ENCODE data around the gene RUNX1.

The RUNX1 gene

DNA sequence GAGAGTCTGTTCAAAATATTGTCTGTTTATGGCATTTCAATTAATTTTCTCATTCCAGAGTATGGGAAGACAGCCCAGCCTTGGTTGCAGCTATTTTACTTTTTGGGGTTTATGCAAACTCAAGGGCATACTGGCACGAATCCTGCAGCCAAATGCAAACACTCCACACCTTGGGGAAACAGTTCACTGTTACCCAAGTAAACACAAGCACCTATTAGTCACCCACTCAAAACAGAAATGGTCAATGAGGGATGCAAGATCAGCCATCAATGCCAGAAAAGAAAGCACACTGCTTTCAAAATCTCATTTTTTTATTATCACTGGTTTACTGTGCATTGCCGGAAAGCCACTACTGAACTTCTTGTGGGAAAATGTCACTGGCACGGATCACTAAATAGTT, 170.6 kb downstream of the RUNX1 start:
- no peak overlapping the region for H3K4me3 ChIP-seq (ENCODE audit: low read depth, low read length)
- no peak for DNase-seq (ENCODE audit: low read depth)

DNA sequence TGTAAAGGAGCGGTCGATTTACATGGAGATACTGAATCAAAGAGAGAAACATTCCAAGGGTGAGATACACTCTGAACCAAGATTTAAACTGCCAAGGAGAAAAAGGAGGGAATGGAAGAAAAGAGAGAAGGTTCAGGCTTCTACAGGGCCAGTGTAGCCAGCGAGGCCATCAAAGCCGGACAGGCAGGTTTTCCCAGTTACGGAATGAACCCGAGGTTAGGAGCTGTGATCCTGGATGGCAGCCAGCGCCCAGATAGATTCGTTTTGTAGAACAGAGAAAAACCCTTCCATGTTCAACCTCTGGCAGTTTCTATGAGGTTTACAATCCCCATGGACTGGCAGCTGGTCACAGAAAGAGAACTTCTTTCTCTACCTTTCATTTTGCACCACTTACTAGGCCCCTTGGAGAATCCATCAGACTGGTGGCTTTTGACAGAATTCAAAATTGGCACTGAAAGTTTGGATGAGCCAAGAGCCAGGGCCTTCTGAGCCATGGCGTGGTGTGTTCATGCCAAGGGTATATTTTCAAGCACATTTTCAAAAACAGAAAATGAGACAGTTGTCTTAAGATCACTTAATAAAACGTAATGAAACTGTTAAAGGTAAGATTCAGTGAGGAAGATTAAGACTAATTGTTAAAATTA, 171.5 kb downstream of the RUNX1 start:
- H3K4me3 ChIP-seq (ENCODE audit: low read depth, low read length) = no peak overlapping the region
- no peak for DNase-seq (ENCODE audit: low read depth)

DNA sequence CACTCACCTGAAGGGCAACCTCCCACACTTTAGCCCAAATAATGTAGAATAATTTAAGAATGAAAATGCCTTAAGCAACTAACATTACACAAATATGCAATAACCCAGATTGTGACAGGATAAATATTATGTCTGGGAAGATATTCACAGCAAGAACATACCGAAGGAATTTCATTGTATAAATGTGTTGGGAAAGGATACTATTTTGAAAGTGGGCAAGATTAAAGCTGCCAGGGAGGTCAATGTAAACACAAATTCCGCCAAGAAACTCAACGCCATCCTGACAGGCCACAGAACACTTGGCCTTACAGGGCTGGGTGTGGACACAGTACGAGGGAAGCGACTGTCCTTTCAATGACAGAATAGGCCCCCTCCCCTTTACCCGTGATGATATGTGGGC, 173.3 kb downstream of the RUNX1 start:
- no peak overlapping the region for H3K4me3 ChIP-seq (ENCODE audit: low read depth, low read length)
- no peak for DNase-seq (ENCODE audit: low read depth)

DNA sequence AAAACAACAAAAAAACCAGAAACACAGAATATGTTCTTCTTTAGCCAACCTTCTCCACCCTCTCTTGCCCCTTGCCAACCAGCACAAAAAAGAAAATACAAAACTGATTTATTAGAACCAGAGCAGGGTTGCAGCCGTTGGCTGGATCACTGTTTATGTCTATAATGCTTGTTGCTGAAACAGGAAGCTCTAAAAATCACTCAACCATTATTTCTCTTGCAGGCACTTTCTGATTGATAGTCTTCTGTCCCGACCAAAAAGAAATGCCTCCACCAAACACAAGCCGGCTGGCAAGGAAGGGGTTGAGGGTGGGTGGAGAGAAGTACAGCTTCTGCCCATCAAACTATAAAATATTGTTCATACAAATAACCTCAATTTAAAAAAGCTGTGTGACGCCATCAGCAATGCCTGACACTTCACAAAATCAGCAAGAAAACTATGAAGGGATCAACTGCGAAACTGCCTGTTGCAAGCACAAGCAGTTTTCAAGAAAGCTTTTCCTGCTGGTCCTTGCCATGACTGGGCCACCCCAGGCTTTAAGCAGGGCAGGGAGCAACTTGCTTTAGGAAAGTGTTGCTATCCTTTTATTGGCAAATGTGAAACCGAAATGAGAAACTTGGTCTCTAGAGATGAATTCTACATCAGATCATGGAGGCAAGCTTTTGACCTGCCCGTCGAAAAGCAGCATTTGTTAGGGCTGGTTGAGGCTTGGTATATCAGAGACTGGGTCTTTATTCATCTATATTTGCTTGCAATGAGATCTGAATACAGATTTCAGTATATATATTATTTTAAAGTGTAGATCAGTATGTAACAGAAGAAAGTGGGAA, 174.2 kb downstream of the RUNX1 start:
- no peak overlapping the region for H3K4me3 ChIP-seq (ENCODE audit: low read depth, low read length)
- no peak for DNase-seq (ENCODE audit: low read depth)

DNA sequence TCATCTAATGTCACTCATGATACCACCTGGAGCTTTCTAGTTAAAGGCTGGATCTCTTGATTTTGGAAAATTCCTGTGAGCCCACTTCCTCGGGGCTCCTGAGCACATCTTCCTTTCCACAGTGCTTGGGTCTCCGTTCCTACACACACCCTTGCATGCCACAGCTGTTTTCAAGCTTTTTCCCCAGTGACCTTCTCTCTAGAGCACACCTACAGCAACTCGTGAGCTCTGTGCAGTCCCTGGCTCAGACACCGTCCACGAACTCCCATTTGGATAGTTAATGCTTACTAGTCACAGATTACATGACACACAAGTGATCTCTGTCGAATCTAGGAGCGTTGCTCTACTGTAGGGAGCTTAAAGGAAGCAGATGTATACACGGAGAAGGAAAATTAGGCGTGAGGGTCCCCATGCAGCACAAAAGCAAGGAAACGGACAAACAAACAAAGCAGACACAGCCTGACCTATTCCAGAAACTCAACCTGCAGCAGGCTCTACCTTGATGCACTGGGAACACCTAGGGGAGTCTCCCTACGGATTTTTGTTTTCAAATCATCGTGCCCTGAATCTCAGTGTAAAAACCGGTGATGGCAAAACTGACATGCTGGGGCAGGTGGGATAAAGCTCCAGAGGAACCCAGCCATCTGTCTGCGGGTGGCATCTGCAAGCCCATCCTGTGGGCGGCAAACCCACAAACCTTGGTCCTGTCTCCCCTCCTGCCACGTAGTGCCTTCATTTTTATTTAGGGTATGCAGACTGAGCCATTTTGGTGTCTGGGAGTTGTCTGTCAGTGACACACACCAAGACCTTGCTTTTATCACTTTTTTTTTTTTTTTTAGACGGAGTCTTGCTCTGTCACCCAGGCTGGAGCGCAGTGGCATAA, 177.8 kb downstream of the RUNX1 start:
- DNase-seq (ENCODE audit: low read depth) = no peak
- H3K4me3 ChIP-seq (ENCODE audit: low read depth, low read length) = no peak overlapping the region

DNA sequence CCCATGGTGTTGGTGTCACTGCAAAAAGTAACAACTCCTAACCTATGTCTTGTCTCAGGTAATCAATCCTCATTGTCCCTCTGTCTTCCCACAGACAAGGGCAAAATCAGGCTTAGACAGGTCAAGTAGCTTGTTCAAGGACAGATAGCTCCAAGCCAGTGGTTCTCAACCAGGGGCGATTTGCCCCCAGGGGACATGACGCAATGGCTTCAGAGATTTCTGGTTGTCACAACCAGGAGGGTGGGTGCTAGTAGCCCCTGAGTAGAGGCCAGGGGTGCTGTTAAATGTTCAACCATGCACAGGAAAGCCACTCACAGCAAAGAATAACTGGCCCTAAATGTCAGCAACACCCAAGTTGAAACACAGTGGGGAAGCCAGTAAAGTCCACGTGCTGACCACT, 178.9 kb downstream of the RUNX1 start:
- no peak for DNase-seq (ENCODE audit: low read depth)
- H3K4me3 ChIP-seq (ENCODE audit: low read depth, low read length) = no peak overlapping the region

DNA sequence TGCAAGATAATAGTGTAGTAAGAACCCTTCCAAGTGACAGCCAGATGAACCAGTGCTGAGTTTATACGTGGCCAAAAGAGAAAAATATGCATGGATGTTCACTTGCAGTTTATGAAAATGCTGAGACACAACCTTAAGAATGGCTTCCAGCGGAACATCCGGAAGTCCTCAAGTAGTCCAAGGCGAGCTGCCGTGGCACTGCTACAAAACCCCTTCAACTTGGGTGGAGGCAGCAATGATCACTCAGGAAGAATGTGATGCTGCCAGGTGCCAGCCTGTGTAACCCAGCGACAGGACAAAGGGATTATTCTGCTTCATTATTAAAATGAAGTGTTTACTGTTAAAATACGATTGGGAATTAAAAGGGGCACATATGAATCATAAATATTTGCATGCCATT, 179.6 kb downstream of the RUNX1 start:
- H3K4me3 ChIP-seq (ENCODE audit: low read depth, low read length) = no peak overlapping the region
- DNase-seq (ENCODE audit: low read depth) = no peak

DNA sequence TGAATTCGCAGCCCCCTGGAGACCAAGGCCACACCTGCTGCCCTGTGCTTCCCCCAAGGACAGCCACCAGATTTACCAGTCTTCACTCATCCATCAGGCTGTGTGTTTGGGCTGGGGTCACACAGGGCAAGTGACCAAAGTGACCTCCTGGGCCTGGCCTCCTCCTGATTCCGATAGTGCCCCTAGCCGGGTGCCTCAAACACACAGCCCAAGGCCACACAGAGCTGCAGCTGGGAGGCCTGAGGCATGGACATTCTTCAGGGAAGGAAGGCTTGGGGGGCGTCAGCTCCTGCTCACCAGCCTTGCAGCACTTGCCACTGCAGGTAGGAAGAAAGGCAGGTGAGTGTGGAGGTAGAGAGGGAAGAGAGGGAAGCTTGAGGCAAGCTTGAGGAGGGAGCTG, 181.3 kb downstream of the RUNX1 start:
- no peak for DNase-seq (ENCODE audit: low read depth)

DNA sequence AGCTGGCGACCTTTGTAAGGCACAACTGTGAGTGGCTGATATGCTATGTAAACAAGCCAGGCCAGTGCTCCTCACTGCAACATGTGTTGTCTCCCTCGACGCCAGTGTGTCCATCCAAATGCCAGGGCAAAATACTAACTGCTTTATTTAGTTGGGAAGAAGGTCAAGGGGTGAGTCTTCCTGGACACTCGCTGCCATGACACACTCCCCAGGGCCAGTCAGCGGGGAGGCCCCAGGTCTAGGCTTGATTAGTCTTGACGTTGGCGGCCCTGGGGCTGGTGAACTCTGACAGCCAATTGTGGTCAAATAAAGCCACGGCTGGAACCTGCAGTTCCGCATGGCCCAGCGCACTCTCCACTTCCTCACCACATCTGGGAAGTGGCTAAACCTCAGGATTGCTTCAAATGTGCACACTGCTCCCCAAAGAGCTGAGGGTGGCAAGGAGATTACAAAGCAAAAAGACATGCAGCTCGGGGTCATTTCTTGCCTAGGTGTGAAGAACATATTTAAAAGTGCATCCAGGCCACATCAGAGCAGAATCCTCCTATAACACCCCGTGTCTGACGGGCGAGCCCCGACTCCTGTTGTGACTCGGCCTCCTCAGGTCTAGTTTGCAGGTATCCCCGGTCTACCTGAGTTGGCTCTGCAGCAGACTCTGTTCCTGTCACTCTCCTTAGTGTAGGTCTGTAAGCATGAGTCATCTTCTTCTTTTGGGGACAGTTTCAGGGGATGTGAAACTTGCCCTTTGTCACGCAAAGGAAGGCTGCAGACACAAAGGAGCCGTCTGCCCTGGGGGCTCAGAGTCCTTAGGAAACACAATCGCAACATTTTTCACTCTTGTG, 183.5 kb downstream of the RUNX1 start:
- no peak for DNase-seq (ENCODE audit: low read depth)
- H3K4me3 ChIP-seq (ENCODE audit: low read depth, low read length) = no peak overlapping the region

More for the DNA sequence above, 181.3 kb downstream of the RUNX1 start:
- no peak overlapping the region for H3K4me3 ChIP-seq (ENCODE audit: low read depth, low read length)

DNA sequence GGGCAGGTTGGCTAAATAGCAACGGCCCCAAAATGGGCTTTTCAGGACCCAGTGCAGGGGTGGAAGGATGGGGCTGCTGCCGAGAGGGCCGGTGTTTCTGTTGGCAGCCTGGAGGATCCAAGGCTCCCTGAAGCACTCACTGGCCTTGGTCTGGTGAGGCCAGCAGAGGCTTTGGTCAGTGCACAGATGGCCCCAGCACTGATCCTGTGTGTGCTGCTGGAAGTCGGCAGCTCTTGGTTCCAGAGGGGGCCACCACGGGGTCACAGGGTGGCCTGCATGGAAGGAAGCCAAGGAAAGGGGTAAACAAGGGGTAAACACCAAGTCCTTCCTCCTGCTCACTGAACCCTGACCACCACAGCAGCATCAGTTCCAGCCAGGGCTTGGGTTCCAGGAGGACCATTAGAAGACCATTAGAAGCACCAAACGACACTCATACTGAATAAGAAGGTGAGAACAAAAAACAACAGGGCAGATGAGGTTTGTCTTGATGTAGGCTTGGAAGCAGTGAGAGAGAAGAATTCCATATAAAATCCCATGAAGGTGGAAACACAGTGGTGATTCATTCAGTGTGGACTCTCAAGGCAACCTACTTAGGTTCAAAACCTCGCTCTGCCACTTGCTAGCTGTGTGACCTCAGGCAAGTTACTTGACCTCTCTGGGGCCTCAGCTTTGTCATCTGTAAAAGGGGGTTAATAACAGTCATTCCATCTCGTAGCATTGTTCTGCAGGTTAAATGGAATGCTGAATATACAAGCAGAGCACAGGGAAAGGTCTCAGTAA, 184.5 kb downstream of the RUNX1 start:
- no peak for DNase-seq (ENCODE audit: low read depth)
- no peak overlapping the region for H3K4me3 ChIP-seq (ENCODE audit: low read depth, low read length)

DNA sequence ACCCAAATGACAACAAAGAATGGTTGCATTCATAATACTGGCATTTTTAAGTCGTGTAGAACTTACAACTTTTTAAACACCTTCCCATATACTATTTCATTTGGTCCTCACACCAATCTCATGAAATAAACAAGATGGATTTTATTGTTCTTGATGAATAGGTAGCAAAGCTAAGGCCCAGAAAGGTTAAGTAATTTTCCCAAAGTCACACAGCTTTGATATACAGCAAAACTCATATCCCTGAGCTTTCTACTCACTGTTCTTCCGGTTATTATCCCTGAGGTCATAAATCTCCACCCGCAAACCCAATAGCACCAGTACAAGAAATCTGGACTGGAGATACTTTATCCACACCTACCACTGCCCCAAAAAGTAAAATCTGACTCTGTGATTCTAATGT, 186.2 kb downstream of the RUNX1 start:
- H3K4me3 ChIP-seq (ENCODE audit: low read depth, low read length) = no peak overlapping the region
- DNase-seq (ENCODE audit: low read depth) = no peak

DNA sequence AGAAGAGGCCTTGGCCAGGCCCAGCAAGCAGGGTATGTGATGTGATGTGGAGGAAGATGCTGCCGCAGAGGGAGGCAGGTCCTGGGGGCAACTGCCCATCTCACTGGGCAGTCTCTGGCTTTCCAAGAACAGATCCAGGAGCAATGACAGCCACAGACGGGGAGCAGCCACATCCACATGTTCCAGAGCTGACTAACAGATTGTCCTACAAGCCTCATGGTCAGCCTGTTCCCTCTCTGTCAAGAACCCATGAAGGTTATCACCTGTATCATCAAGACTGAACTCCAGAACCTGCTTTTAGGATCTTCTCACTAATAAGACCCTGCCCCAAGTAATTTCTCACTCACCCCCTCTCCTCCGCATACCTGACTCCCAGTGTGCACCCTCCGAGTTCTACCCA, 187.8 kb downstream of the RUNX1 start:
- no peak for DNase-seq (ENCODE audit: low read depth)
- no peak overlapping the region for H3K4me3 ChIP-seq (ENCODE audit: low read depth, low read length)

DNA sequence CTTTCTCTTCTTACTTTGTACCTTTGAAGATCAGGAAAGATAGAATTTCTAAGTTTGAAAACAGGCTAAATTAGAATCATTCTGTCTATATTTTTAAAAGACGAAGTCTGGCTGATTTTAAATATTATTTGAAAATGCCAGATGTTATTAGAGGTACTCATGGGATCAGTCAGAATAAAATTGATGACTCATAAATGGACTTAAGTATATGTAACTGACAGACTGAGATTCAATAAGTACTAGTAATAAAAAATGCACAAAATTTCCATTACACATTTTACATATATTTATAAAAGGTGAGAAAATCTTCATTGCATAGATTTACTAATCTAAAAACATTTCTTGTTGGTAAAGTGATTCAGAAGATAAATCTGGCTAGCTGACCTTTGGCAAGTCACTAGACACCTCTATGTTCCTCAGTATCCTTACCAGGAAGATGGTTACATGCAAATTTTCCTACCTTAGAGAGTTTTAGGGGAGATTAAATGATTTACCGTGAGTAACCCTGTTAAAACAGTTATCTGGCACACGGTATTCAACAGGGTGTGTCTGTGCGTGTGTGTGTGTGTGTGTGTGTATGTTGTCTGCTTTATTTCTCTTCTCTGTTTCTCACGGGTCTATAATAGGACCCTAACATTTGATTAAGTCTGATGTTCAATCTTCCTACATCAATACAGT, 189.0 kb downstream of the RUNX1 start:
- H3K4me3 ChIP-seq (ENCODE audit: low read depth, low read length) = no peak overlapping the region
- DNase-seq (ENCODE audit: low read depth) = no peak

DNA sequence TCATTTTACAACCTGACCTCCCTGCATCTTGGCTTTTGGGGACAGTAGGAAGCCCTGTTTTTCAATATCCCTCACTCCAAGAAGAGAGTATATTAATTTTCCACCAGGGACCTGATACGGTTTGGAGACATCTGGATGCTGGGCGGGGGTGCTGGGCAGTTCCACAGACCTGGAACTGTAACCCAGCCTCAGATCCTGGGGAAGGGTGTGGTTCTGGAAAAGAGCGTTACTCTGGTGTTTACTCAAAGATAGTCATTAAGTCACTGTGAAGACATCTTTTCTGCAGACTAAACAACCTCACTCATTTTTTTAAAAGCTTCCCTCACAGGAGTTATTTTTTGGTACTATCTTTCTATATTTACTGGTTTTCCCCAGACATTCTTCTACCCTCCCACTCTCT, 190.5 kb downstream of the RUNX1 start:
- H3K4me3 ChIP-seq (ENCODE audit: low read depth, low read length) = no peak overlapping the region
- DNase-seq (ENCODE audit: low read depth) = no peak

DNA sequence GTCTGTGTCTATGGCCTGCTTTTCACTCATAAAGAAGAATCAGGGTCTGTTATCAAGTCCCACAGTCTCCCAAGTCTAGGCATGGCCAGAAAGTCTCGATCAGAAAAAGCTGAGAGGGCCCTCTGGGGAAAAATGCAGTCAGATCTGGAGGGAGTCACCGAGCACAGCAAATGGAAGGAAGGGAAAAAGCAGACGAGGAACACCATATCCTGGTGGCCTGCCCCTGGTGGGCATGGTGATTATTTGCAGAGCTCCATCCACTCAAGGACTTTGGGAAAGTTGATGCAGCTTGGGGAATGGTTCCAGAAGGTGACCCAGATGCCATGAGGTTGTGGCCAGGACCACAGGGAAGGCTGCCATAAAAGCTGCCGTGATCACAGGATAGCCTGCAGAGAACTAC, 191.2 kb downstream of the RUNX1 start:
- DNase-seq (ENCODE audit: low read depth) = no peak
- H3K4me3 ChIP-seq (ENCODE audit: low read depth, low read length) = no peak overlapping the region

DNA sequence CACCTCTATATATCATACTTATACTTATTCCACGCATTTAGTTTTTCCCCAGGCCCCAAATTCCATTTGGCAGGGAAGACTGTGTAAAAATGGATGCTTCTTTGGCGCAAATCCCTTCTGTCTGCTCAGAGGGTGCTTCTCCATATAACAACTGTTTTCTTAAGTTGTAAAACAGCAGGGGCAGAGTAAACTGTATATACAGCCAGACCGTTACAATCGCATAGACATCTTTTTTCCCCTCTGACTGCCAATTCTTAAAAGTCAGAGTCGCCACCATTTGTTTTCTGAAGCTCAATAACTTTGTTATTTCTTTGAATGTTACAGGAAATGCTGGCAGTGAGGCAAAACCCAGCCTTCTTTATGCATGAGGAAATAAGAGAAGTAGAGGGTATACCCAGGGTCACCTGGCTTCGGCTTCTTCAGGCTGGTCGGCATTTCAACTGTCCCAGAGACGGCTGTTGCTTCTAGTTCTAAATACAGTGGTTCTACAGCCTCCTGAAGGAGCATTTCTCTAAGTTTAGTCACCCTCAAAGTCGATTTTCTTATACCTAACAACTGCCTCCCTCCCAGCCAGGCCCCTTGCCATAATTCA, 191.9 kb downstream of the RUNX1 start:
- H3K4me3 ChIP-seq (ENCODE audit: low read depth, low read length) = no peak overlapping the region
- DNase-seq (ENCODE audit: low read depth) = no peak

DNA sequence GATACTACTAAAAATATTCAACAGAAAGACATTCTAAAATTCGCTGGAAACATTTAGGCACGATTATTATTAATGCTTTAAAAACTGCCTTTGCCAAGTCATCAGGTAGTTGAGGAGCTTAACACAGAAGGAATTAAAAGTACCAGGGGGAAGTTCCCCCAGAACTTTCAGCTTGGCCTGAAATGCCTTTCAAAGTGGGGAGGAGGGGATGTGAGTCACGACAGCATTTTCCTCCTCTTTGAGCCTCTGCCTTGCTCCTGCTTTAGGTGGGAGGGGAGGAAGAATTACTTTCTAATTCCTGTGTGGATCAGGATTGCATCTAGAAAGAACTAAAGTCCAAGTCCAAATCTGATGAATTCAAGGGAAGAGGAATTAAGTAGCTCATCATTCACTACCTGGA, 196.7 kb downstream of the RUNX1 start:
- H3K4me3 ChIP-seq (ENCODE audit: low read depth, low read length) = no peak overlapping the region
- DNase-seq (ENCODE audit: low read depth) = no peak

DNA sequence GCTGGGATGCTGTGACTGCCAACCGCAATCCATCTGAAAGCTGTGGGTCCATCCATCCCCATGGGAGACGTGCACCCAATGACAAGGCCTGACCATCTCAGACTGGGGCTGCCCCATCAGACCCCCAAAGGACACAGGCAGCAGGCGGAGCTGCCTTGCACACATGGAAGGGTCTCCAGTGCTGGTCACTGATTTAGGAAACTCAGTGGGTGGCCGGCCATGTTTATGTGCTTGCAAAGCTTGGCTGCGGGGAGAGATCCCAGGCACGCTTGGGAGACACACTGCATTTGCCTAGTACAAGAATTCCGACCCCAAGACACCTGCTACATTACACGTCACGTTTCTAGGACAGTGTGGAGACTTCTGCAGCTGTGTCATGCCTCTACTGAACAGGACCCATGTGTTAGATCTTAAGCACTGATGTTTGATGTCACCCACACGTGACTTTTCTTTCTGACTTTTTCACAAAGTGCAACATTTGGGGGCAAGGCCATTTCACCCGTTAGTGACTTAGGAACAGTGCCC, 198.9 kb downstream of the RUNX1 start:
- DNase-seq (ENCODE audit: low read depth) = no peak

More for the DNA sequence above, 198.9 kb downstream of the RUNX1 start:
- no peak overlapping the region for H3K4me3 ChIP-seq (ENCODE audit: low read depth, low read length)
